Measurements from ENCODE around the gene DBN1. TPM values are rescaled to one million over a fixed set of nuclear protein-coding genes. Genes with fewer than 3 reads are reported as not detected.

DBN1 gene
- total RNA-seq, 1 donor from 2014 or later, result 371 TPM

GRCh38 chr5:177430140-177430951 lies 43.1 kb downstream of the DBN1 start:
- peaks cover 4% of the 10 kb centered on the region for H3K36me3 ChIP-seq (ENCODE audit: insufficient read depth, low read length)
- H3K4me1 ChIP-seq (ENCODE audit: insufficient read depth, low read length), result peaks cover 13% of the 10 kb centered on the region
- Mint-ChIP-seq H3K4me1 (ENCODE audit: low read depth, unreplicated experiment) (peaks cover 9% of the 10 kb centered on the region), H3K27me3 (ENCODE audit: low read depth, unreplicated experiment) (no peaks in the 10 kb centered on the region), H3K36me3 (ENCODE audit: low read depth, unreplicated experiment) (peaks cover 7% of the 10 kb centered on the region), H3K4me3 (ENCODE audit: unreplicated experiment) (no peak overlapping the region), H3K27ac (ENCODE audit: unreplicated experiment) (no peak overlapping the region), H3K9me3 (ENCODE audit: unreplicated experiment) (no peaks in the 10 kb centered on the region)
- H3K27me3 ChIP-seq (ENCODE audit: insufficient read depth, low read length), result no peaks in the 10 kb centered on the region
- H3K27ac ChIP-seq (ENCODE audit: low read depth, low read length), result no peak overlapping the region
- no peak for TF ChIP-seq CTCF (IDR thresholded peaks at IDR 0.05; ENCODE audit: insufficient read depth, low read depth, low read length)
- TF ChIP-seq EZH2 (IDR thresholded peaks at IDR 0.05; ENCODE audit: insufficient read depth, low read length), result no peak
- no peak overlapping the region for H3K4me3 ChIP-seq (ENCODE audit: insufficient read depth, low read depth, low read length)
- no peak for DNase-seq (ENCODE audit: low read depth)
- H2AFZ ChIP-seq (ENCODE audit: low read depth, low read length), result no peak overlapping the region
- no peaks in the 10 kb centered on the region for H3K9me3 ChIP-seq (ENCODE audit: insufficient read depth, low read depth, low read length)
- peaks cover 38% of the 10 kb centered on the region for H3K79me2 ChIP-seq (ENCODE audit: insufficient read depth, low read length)
- no peak overlapping the region for H3K4me2 ChIP-seq (ENCODE audit: low read length)
- H3K9ac ChIP-seq (ENCODE audit: low read length), result no peak overlapping the region
- H4K20me1 ChIP-seq (ENCODE audit: insufficient read depth, low read length), result peaks cover 44% of the 10 kb centered on the region
- no peak for FAIRE-seq

- Mint-ChIP-seq H3K36me3 (ENCODE audit: low read depth, unreplicated experiment) (peaks cover 4% of the 10 kb centered on the region), H3K9me3 (ENCODE audit: unreplicated experiment) (no peaks in the 10 kb centered on the region), H3K27ac (ENCODE audit: unreplicated experiment) (no peak overlapping the region), H3K27me3 (ENCODE audit: low read depth, unreplicated experiment) (no peaks in the 10 kb centered on the region), H3K4me1 (ENCODE audit: low read depth, unreplicated experiment) (peaks cover 9% of the 10 kb centered on the region), H3K4me3 (ENCODE audit: unreplicated experiment) (no peak overlapping the region)
- H4K20me1 ChIP-seq (ENCODE audit: insufficient read depth, low read length), result peaks cover 44% of the 10 kb centered on the region
- TF ChIP-seq EZH2 (IDR thresholded peaks at IDR 0.05; ENCODE audit: insufficient read depth, low read length) (no peak), CTCF (IDR thresholded peaks at IDR 0.05; ENCODE audit: insufficient read depth, low read depth, low read length) (no peak)
- H3K27ac ChIP-seq (ENCODE audit: low read depth, low read length), result no peak overlapping the region
- H3K79me2 ChIP-seq (ENCODE audit: insufficient read depth, low read length), result peaks cover 38% of the 10 kb centered on the region
- peak overlapping the region; percentile 18 for H3K9ac ChIP-seq (ENCODE audit: low read length)
- no peaks in the 10 kb centered on the region for H3K27me3 ChIP-seq (ENCODE audit: insufficient read depth, low read length)
- no peaks in the 10 kb centered on the region for H3K9me3 ChIP-seq (ENCODE audit: insufficient read depth, low read depth, low read length)
- peaks cover 13% of the 10 kb centered on the region for H3K4me1 ChIP-seq (ENCODE audit: insufficient read depth, low read length)
- H3K36me3 ChIP-seq (ENCODE audit: insufficient read depth, low read length), result peaks cover 3% of the 10 kb centered on the region
- no peak overlapping the region for H3K4me3 ChIP-seq (ENCODE audit: insufficient read depth, low read depth, low read length)
- no peak for FAIRE-seq
- no peak overlapping the region for H2AFZ ChIP-seq (ENCODE audit: low read depth, low read length)
- DNase-seq (ENCODE audit: low read depth), result no peak
- no peak overlapping the region for H3K4me2 ChIP-seq (ENCODE audit: low read length)
Measured at GRCh38 chr5:177429248-177430040, 44.0 kb downstream of the DBN1 start.

Measured in astrocyte (in vitro differentiated cells and primary cell).